H9 (cell line): Measurements from ENCODE around the gene FHL2. TPM values are rescaled to one million over a fixed set of nuclear protein-coding genes. Genes with fewer than 3 reads are reported as not detected.

ENCODE experiments used
- DNase-seq: peaks from one replicate; pipeline ENCODE4 v3.0.0-alpha.2; 2017
- H2AFZ ChIP-seq: one replicate; pipeline ENCODE4 v1.6.1; 2013; ENCODE audit warnings: mild to moderate bottlenecking, low read length, control low read depth, moderate library complexity
- H2AK5ac ChIP-seq: 2 replicates; pipeline ENCODE4 v1.6.1; 2013; ENCODE audit warnings: low read length, control low read depth, mixed read lengths; ENCODE audit not compliant: insufficient read length
- H2BK120ac ChIP-seq: one replicate; pipeline ENCODE4 v1.6.1; 2013; ENCODE audit warnings: low read depth, mild to moderate bottlenecking, low read length, control low read depth, inconsistent platforms; ENCODE audit not compliant: poor library complexity, severe bottlenecking
- H2BK12ac ChIP-seq: 2 replicates; pipeline ENCODE4 v1.6.1; 2013; ENCODE audit warnings: low read length, control low read depth, mixed read lengths, low read depth; ENCODE audit not compliant: insufficient read length
- H2BK15ac ChIP-seq: 2 replicates; pipeline ENCODE4 v1.6.1; 2013; ENCODE audit warnings: low read depth, low read length, control low read depth
- H2BK20ac ChIP-seq: one replicate; pipeline ENCODE4 v1.6.1; 2013; ENCODE audit warnings: low read depth, mild to moderate bottlenecking, low read length, control low read depth, inconsistent platforms; ENCODE audit not compliant: poor library complexity, severe bottlenecking
- H2BK5ac ChIP-seq: 2 replicates; pipeline ENCODE4 v1.6.1; 2013; ENCODE audit warnings: low read length, control low read depth, mixed read lengths; ENCODE audit not compliant: insufficient read length
- H3K14ac ChIP-seq: 2 replicates; pipeline ENCODE4 v1.6.1; 2013; ENCODE audit warnings: low read length, control low read depth; ENCODE audit not compliant: insufficient read depth
- H3K18ac ChIP-seq: 2 replicates; pipeline ENCODE4 v1.6.1; 2013; ENCODE audit warnings: low read depth, mild to moderate bottlenecking, mixed read lengths, low read length, control low read depth; ENCODE audit not compliant: insufficient read length
- H3K23ac ChIP-seq: 2 replicates; pipeline ENCODE4 v1.6.1; 2013; ENCODE audit warnings: low read length, control low read depth, mixed read lengths, low read depth; ENCODE audit not compliant: insufficient read length
- H3K23me2 ChIP-seq: 2 replicates; pipeline ENCODE4 v1.6.1; 2013; ENCODE audit warnings: low read depth, mild to moderate bottlenecking, mixed read lengths, low read length, control low read depth; ENCODE audit not compliant: insufficient read length, poor library complexity, severe bottlenecking
- H3K27ac ChIP-seq: 2 replicates; pipeline ENCODE4 v1.5.1; 2013; ENCODE audit warnings: low read length, control low read depth, mixed read lengths, low read depth; ENCODE audit not compliant: insufficient read length
- H3K27me3 ChIP-seq: 2 replicates; pipeline ENCODE4 v1.6.1; 2013; ENCODE audit warnings: low read length, control low read depth, inconsistent platforms; ENCODE audit not compliant: insufficient read depth
- H3K4ac ChIP-seq: 2 replicates; pipeline ENCODE4 v1.6.1; 2013; ENCODE audit warnings: low read depth, mild to moderate bottlenecking, control low read depth, inconsistent platforms, low read length, moderate library complexity
- H3K4me1 ChIP-seq: 2 replicates; pipeline ENCODE4 v1.6.1; 2013; ENCODE audit warnings: low read length, control low read depth, inconsistent platforms; ENCODE audit not compliant: insufficient read depth
- H3K4me2 ChIP-seq: 2 replicates; pipeline ENCODE4 v1.6.1; 2013; ENCODE audit warnings: low read length, control low read depth, mixed read lengths; ENCODE audit not compliant: insufficient read length, insufficient read depth
- H3K56ac ChIP-seq: 2 replicates; pipeline ENCODE4 v1.6.1; 2013; ENCODE audit warnings: low read depth, mild to moderate bottlenecking, mixed read lengths, low read length, control low read depth; ENCODE audit not compliant: insufficient read length
- H3K79me1 ChIP-seq: 2 replicates; pipeline ENCODE4 v1.6.1; 2013; ENCODE audit warnings: low read depth, mild to moderate bottlenecking, moderate library complexity, low read length, control low read depth, inconsistent platforms; ENCODE audit not compliant: insufficient read depth, poor library complexity, severe bottlenecking
- H3K79me2 ChIP-seq: 2 replicates; pipeline ENCODE4 v1.6.1; 2013; ENCODE audit warnings: low read length, control low read depth, inconsistent platforms; ENCODE audit not compliant: insufficient read depth
- H3K9ac ChIP-seq: 2 replicates; pipeline ENCODE4 v1.6.1; 2013; ENCODE audit warnings: low read length, control low read depth, mixed read lengths; ENCODE audit not compliant: insufficient read length; ENCODE audit errors: extremely low read depth
- H3K9me3 ChIP-seq: one replicate; pipeline ENCODE4 v1.6.1; 2013; ENCODE audit warnings: low read depth, low read length, inconsistent platforms; ENCODE audit not compliant: control insufficient read depth
- H3T11ph ChIP-seq: one replicate; pipeline ENCODE4 v1.6.1; 2013; ENCODE audit warnings: mild to moderate bottlenecking, low read length, control low read depth, inconsistent platforms
- H4K20me1 ChIP-seq: one replicate; pipeline ENCODE4 v1.6.1; 2013; ENCODE audit not compliant: control insufficient read depth, insufficient read length, insufficient read depth
- H4K5ac ChIP-seq: 2 replicates; pipeline ENCODE4 v1.6.1; 2013; ENCODE audit warnings: low read depth, mild to moderate bottlenecking, mixed read lengths, low read length, control low read depth; ENCODE audit not compliant: insufficient read length
- H4K8ac ChIP-seq: replicated peaks from 2 replicates; pipeline ENCODE4 v1.6.1; 2013; ENCODE audit warnings: low read length, control low read depth, mixed read lengths, low read depth; ENCODE audit not compliant: insufficient read length
- H4K91ac ChIP-seq: 2 replicates; pipeline ENCODE4 v1.6.1; 2013; ENCODE audit warnings: low read depth, mild to moderate bottlenecking, moderate library complexity, mixed read lengths, low read length, control low read depth; ENCODE audit not compliant: insufficient read length
- H3K27ac Mint-ChIP-seq, 3 experiments: 2 replicates in 2 of 3; 3 replicates in 1 of 3; pipeline ENCODE4 v1.8.0; 2020 to 2021; ENCODE audit warnings: mixed read lengths in 3 of 3, mild to moderate bottlenecking in 1 of 3, moderate library complexity in 1 of 3
- H3K27me3 Mint-ChIP-seq: 2 replicates; pipeline ENCODE4 v1.8.0; 2021; ENCODE audit warnings: low read depth, mild to moderate bottlenecking, moderate library complexity, mixed read lengths
- H3K36me3 Mint-ChIP-seq, 3 experiments: 2 replicates in 2 of 3; 3 replicates in 1 of 3; pipeline ENCODE4 v1.8.0; 2020 to 2021; ENCODE audit warnings: low read depth in 3 of 3, mixed read lengths in 3 of 3; ENCODE audit not compliant: insufficient read depth in 1 of 3
- H3K4me1 Mint-ChIP-seq, 2 experiments: 2 replicates each; pipeline ENCODE4 v1.8.0; 2020; ENCODE audit warnings: mixed read lengths in 2 of 2
- H3K4me3 Mint-ChIP-seq, 2 experiments: 2 replicates in 1 of 2; 3 replicates in 1 of 2; pipeline ENCODE4 v1.8.0; 2020 to 2021; ENCODE audit warnings: mild to moderate bottlenecking in 2 of 2, mixed read lengths in 2 of 2, moderate library complexity in 1 of 2
- H3K9me3 Mint-ChIP-seq, 2 experiments: 2 replicates in 1 of 2; 3 replicates in 1 of 2; pipeline ENCODE4 v1.8.0; 2020; ENCODE audit warnings: mild to moderate bottlenecking in 2 of 2, mixed read lengths in 2 of 2, moderate library complexity in 1 of 2
- WGBS: extraction: QIAGEN DNeasy Blood & Tissue Kit; methylation state at CpG from one replicate; pipeline ENCODE4 v1.1.7; 2013; ENCODE audit warnings: missing lambda C conversion rate, low lambda C conversion rate, mixed read lengths; ENCODE audit not compliant: insufficient read length; ENCODE audit errors: extremely low coverage; 5-methylcytosine and 5-hydroxymethylcytosine counted together
- total RNA-seq: library from RNA; stranded (reverse); gene quantifications from 2 replicates; pipeline ENCODE4 v1.2.1, GENCODE V29; 2021
- TF ChIP-seq, protein P1 (sequence below): fragments of 200-600 bp; sonication (generic); conservative IDR thresholded peaks from 3 replicates; pipeline ENCODE4 v1.8.0; 2021; ENCODE audit warnings: antibody characterized with exemption, mild to moderate bottlenecking

FHL2 gene
- total RNA-seq, 1 experiment from 2014 or later: 34.9 TPM

DNA sequence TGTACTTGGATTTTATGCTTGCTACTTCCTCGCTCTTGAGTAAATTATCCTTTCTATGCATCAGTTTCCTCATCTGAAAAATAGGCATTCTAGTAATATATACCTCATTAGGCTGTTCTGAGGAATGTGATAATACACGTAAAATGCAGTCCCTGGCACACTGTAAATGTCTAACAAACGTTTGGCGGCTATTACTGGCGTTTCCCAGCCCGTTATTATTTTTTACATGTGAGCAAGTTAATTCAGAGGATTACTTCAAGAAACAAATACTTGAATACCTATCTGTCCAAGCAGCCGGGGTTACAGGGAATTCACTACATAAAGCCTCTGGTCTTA is 62.1 kb downstream of the FHL2 start:
- H2BK5ac ChIP-seq: no peak overlapping the region
- peak overlapping the region; percentile 95 for H3K56ac ChIP-seq
- peak overlapping the region; percentile 91 for H2BK20ac ChIP-seq
- H2BK15ac ChIP-seq: no peak overlapping the region
- H3K14ac ChIP-seq: peak overlapping the region; percentile 83; the same call in 1 of the 2 replicates
- peaks cover 5% of the 10 kb centered on the region for H3K79me1 ChIP-seq
- H3K23me2 ChIP-seq: peaks cover 9% of the 10 kb centered on the region
- peaks cover 16% of the 10 kb centered on the region for H3K79me2 ChIP-seq
- no peak for DNase-seq
- H2AFZ ChIP-seq: no peak overlapping the region
- peak overlapping the region; percentile 97 for H3K27ac ChIP-seq
- Mint-ChIP-seq H3K4me1 (peaks cover 10 to 16% of the 10 kb centered on the region in 2 experiments), H3K4me3 (peak overlapping the region; percentile 99 to 100), H3K27me3 (no peaks in the 10 kb centered on the region; the same call in 1 of the 2 replicates), H3K36me3 (peaks cover 3 to 31% (median 23%) of the 10 kb centered on the region in 3 experiments; a peak in 6 of 7 replicates), H3K27ac (peak overlapping the region; percentile 100), H3K9me3 (peaks cover 0 to 3% of the 10 kb centered on the region in 2 experiments; a peak in 1 of 5 replicates)
- H3K23ac ChIP-seq: no peak overlapping the region
- H2BK12ac ChIP-seq: no peak overlapping the region
- H3T11ph ChIP-seq: peak overlapping the region; percentile 93
- H4K20me1 ChIP-seq: no peaks in the 10 kb centered on the region
- H3K18ac ChIP-seq: peak overlapping the region; percentile 100
- no peaks in the 10 kb centered on the region for H3K4me1 ChIP-seq
- peak overlapping the region; percentile 22 for H4K91ac ChIP-seq
- peak overlapping the region; percentile 99 for H4K5ac ChIP-seq
- H2AK5ac ChIP-seq: no peak overlapping the region
- H3K4ac ChIP-seq: peak overlapping the region; percentile 85; the same call in 1 of the 2 replicates
- H3K4me2 ChIP-seq: peak overlapping the region; percentile 85
- H3K27me3 ChIP-seq: no peaks in the 10 kb centered on the region
- H3K9me3 ChIP-seq: no peaks in the 10 kb centered on the region
- TF ChIP-seq, protein P1, sequence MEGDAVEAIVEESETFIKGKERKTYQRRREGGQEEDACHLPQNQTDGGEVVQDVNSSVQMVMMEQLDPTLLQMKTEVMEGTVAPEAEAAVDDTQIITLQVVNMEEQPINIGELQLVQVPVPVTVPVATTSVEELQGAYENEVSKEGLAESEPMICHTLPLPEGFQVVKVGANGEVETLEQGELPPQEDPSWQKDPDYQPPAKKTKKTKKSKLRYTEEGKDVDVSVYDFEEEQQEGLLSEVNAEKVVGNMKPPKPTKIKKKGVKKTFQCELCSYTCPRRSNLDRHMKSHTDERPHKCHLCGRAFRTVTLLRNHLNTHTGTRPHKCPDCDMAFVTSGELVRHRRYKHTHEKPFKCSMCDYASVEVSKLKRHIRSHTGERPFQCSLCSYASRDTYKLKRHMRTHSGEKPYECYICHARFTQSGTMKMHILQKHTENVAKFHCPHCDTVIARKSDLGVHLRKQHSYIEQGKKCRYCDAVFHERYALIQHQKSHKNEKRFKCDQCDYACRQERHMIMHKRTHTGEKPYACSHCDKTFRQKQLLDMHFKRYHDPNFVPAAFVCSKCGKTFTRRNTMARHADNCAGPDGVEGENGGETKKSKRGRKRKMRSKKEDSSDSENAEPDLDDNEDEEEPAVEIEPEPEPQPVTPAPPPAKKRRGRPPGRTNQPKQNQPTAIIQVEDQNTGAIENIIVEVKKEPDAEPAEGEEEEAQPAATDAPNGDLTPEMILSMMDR: no peak
- H2BK120ac ChIP-seq: peak overlapping the region; percentile 99
- WGBS: no CpG with 5 or more reads among the region's 7 CpGs
- H4K8ac ChIP-seq: no peak overlapping the region
- peak overlapping the region; percentile 100 for H3K9ac ChIP-seq
